Mononuclear cell (primary cell): Measurements from ENCODE around the gene RFX8. TPM values are rescaled to one million over a fixed set of nuclear protein-coding genes. Genes with fewer than 3 reads are reported as not detected.
A peak's percentile ranks its signal among the peaks of the same experiment; 100 is the strongest.
"Not testable (repeated sequence)": the region's sequence is repeated elsewhere in the genome, so short reads cannot be mapped to it uniquely, and the experiment has no call there.

Experiments
- H3K27me3 ChIP-seq: 2 replicates; pipeline ENCODE4 v1.6.0; 2011; ENCODE audit warnings: low read length, control low read depth; ENCODE audit not compliant: insufficient read depth
- H3K4me1 ChIP-seq: 2 replicates; pipeline ENCODE4 v1.5.1; 2011; ENCODE audit warnings: mild to moderate bottlenecking, low read length, control low read depth; ENCODE audit not compliant: insufficient read depth
- H3K4me3 ChIP-seq: 2 replicates; pipeline ENCODE4 v1.5.1; 2011; ENCODE audit warnings: mild to moderate bottlenecking, low read length, moderate library complexity
- H3K9me3 ChIP-seq: 2 replicates; pipeline ENCODE4 v1.5.1; 2011; ENCODE audit warnings: low read depth, mild to moderate bottlenecking, control low read depth, low read length
- total RNA-seq: library from RNA; depleted of rRNA; stranded (reverse); fragments of >200 nt; gene quantifications from one replicate; pipeline ENCODE4 v1.2.3, GENCODE V29; 2012

RFX8 gene
- 0.21 TPM for total RNA-seq

GRCh38 chr2:101474731-101475384, at the start of gene RFX8:
Gene RFX8, minus strand, starts transcription at chr2:101475112. Its CDS starts 8,264 bp downstream, at chr2:101466848.
- Histone ChIP-seq H3K27me3 (peaks cover 39% of the 10 kb centered on the region), H3K4me1 (peaks cover 33% of the 10 kb centered on the region), H3K9me3 (no peaks in the 10 kb centered on the region), H3K4me3 (peak within 1 kb of the TSS; percentile 32)

DNA sequence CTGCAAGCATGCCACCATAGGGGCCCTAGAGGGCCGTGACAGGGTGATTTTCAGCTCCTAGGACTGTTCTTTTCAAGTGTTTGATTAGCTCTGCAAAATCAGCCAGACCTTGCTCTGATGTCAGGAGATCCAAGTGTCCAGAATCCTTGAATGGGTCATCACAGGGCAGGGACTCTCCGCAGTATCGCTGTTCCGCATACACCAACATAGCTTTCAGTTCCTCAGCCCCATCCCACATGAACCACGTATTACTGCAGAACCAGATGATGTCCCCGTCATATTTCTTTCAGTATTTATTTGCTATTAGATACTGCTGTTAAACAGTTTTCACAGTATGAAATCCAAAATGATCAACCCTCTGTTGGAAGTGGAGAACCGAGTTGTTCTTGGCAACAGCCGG, 46.6 kb upstream of the RFX8 start:
- peaks cover 48% of the 10 kb centered on the region for H3K4me1 ChIP-seq

DNA sequence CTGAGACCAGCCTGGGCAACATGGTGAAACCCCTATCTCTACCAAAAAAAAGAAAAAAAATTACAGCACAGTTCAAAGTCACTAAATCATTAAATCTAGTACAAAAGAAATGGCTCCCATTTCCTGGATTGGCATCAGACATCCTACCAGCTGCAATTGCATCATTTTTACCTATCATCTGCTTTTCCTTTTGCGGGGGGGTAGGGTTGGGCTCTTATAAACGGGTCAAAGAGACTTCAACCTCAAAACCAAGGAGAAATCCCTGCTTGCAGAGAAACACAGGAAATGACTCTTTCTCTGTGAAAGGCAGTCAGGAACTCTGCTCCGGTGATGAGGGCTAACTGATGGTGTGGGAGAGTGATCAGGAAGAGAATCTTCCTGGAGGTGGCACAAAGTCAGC, 45.3 kb upstream of the RFX8 start:
- H3K9me3 ChIP-seq: no peaks in the 10 kb centered on the region
- H3K27me3 ChIP-seq: no peaks in the 10 kb centered on the region
- peaks cover 44% of the 10 kb centered on the region for H3K4me1 ChIP-seq
- H3K4me3 ChIP-seq: no peak overlapping the region

More for the DNA sequence above, 46.6 kb upstream of the RFX8 start:
- Histone ChIP-seq H3K27me3 (peaks cover 2% of the 10 kb centered on the region), H3K9me3 (no peaks in the 10 kb centered on the region), H3K4me3 (no peak overlapping the region)

- Histone ChIP-seq H3K4me3 (no peak overlapping the region), H3K9me3 (no peaks in the 10 kb centered on the region), H3K27me3 (no peaks in the 10 kb centered on the region), H3K4me1 (peaks cover 34% of the 10 kb centered on the region)
Observed at GRCh38 chr2:101518578-101519492, 43.9 kb upstream of the RFX8 start.

DNA sequence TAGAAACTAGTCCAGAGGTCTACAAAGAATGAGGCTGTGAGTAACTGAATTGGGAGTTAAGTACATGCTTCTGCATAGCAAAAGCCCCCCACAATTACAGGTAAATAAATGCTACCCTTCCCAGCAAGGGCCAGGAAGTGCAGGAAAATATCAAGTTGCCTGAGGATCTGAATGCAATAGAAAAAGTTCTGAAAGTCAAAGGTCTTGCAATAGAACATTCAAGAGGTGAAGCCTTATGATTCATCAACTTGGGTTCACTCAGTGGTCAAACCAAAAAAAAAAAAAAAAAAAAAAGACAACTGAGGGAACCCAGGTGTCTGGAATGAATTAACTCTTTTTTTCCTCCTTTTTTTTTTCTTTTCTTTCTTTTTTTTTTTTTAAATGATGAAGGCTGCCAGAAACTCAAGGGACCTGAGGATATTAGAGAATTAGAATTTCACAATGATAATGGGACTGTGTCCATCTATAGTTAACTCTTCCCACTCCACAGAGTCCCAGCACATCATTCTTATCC, 42.9 kb upstream of the RFX8 start:
- H3K4me3 ChIP-seq: no peak overlapping the region
- H3K9me3 ChIP-seq: no peaks in the 10 kb centered on the region
- H3K4me1 ChIP-seq: peaks cover 34% of the 10 kb centered on the region
- H3K27me3 ChIP-seq: no peaks in the 10 kb centered on the region

- peaks cover 30% of the 10 kb centered on the region for H3K4me1 ChIP-seq
- H3K27me3 ChIP-seq: no peaks in the 10 kb centered on the region
- H3K4me3 ChIP-seq: no peak overlapping the region
Observed at GRCh38 chr2:101516823-101517690, 42.1 kb upstream of the RFX8 start.

GRCh38 chr2:101516349-101516748, 41.4 kb upstream of the RFX8 start:
- Histone ChIP-seq H3K4me1 (peaks cover 25% of the 10 kb centered on the region), H3K27me3 (no peaks in the 10 kb centered on the region), H3K9me3 (no peaks in the 10 kb centered on the region), H3K4me3 (no peak overlapping the region)

More at GRCh38 chr2:101516823-101517690, 42.1 kb upstream of the RFX8 start:
- H3K9me3 ChIP-seq: no peaks in the 10 kb centered on the region

GRCh38 chr2:101515477-101515876, 40.6 kb upstream of the RFX8 start:
- H3K4me3 ChIP-seq: no peak overlapping the region
- H3K4me1 ChIP-seq: peaks cover 22% of the 10 kb centered on the region
- H3K9me3 ChIP-seq: no peaks in the 10 kb centered on the region
- H3K27me3 ChIP-seq: no peaks in the 10 kb centered on the region

- H3K27me3 ChIP-seq: no peaks in the 10 kb centered on the region
- no peak overlapping the region for H3K4me3 ChIP-seq
- peaks cover 22% of the 10 kb centered on the region for H3K4me1 ChIP-seq
- no peaks in the 10 kb centered on the region for H3K9me3 ChIP-seq
Observed at GRCh38 chr2:101512993-101513392, 38.1 kb upstream of the RFX8 start.

DNA sequence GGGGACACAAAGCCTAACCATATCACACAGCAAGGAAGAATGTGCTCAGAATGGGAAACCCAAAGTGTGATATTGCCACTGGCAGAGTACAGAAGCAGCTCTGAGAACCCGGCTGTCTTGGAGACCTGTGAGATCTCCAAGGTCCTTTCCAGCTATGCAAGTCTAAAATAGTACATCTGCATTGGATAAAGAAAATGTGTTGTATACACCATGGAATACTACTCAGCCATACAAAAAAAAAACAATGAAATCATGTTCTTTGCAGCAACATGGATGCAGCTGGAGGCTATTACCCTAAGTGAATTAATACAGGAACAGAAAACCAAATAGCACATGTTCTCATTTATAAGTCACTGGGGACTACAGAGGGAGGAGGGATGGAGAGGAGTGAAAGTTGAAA, 36.5 kb upstream of the RFX8 start:
- Histone ChIP-seq H3K4me1 (peaks cover 12% of the 10 kb centered on the region), H3K27me3 (no peaks in the 10 kb centered on the region), H3K9me3 (no peaks in the 10 kb centered on the region), H3K4me3 (no peak overlapping the region)

- H3K4me1 ChIP-seq: peaks cover 12% of the 10 kb centered on the region
- no peaks in the 10 kb centered on the region for H3K9me3 ChIP-seq
- H3K4me3 ChIP-seq: no peak overlapping the region
- H3K27me3 ChIP-seq: no peaks in the 10 kb centered on the region
Observed at GRCh38 chr2:101509499-101510284, 34.8 kb upstream of the RFX8 start.

- no peaks in the 10 kb centered on the region for H3K27me3 ChIP-seq
Observed at GRCh38 chr2:101508636-101509035, 33.7 kb upstream of the RFX8 start.

GRCh38 chr2:101505276-101505675, 30.4 kb upstream of the RFX8 start:
- H3K27me3 ChIP-seq, H3K4me3 ChIP-seq, H3K9me3 ChIP-seq: not testable (repeated sequence)
- H3K4me1 ChIP-seq: peaks cover 22% of the 10 kb centered on the region

More at GRCh38 chr2:101508636-101509035, 33.7 kb upstream of the RFX8 start:
- Histone ChIP-seq H3K4me3 (no peak overlapping the region), H3K9me3 (no peaks in the 10 kb centered on the region), H3K4me1 (peaks cover 12% of the 10 kb centered on the region)

DNA sequence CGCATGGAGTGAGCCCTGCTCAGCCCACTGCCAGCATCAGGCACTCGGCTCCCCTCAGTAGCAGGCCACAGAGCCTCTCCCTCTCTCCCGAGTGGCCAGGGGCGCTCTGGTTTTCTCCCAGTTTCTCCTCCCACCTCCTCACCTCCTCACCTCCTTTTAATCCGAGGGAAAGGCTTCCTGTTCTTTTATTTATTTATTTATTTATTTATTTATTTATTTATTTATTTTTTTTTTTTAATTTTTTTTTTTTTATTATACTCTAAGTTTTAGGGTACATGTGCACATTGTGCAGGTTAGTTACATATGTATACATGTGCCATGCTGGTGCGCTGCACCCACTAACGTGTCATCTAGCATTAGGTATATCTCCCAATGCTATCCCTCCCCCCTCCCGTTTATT, 29.8 kb upstream of the RFX8 start:
- peaks cover 17% of the 10 kb centered on the region for H3K4me1 ChIP-seq
- H3K27me3 ChIP-seq, H3K9me3 ChIP-seq, H3K4me3 ChIP-seq: not testable (repeated sequence)
